ENCODE measurements around the gene SIRPB2. TPM values are rescaled to one million over a fixed set of nuclear protein-coding genes. Genes with fewer than 3 reads are reported as not detected.

SIRPB2 gene
- total and polyA plus RNA-seq, 2 of the 4 experiments (the other 2 are of a cell fraction), result not detected

DNA sequence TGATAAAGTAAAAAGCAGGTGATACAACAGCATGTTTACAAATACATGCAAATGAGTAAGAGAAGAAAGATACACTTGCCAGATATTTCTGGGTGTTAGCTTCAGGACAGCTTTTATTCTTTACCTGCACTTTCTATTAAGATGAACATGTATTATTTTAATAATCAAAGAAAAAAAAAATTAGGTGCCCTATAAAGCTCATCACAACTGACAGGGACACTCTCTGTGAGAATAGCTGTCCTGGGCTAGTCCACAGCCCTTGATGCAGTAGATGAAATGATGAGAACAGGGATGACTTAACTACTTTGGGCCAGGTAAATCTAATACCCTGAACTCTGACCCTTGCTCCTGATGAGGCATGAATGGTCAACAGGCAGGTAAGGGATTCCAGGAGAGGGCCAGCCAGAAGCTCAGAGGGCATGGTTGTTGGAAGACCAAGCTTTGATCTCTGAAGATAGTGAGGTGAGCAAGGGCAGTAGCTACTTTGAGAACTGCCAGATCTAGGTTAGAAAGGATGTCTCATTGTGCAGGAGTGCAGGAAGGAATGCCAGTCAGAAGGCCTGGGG is 40.2 kb downstream of the SIRPB2 start:
- Histone ChIP-seq H2BK120ac (ENCODE audit: low read depth, low read length) (no peak overlapping the region), H3K36me3 (ENCODE audit: control insufficient read depth, insufficient read depth, low read length) (peaks cover 73% of the 10 kb centered on the region), H2BK5ac (ENCODE audit: low read depth, low read length, poor library complexity, severe bottlenecking) (no peak overlapping the region), H3K56ac (ENCODE audit: extremely low read depth, insufficient read depth, low read length) (no peak overlapping the region), H3K4ac (ENCODE audit: low read depth, low read length) (no peak overlapping the region), H3K9ac (ENCODE audit: low read depth, low read length) (no peak overlapping the region), H3K23ac (ENCODE audit: low read depth, low read length) (no peak overlapping the region), H3K9me1 (ENCODE audit: insufficient read depth, low read length) (peaks cover 7% of the 10 kb centered on the region; the same call in 1 of the 2 replicates), H4K5ac (ENCODE audit: low read depth, low read length) (no peak overlapping the region), H3K79me1 (ENCODE audit: low read depth in 1 of 2, low read length in 2 of 2) (peaks cover 5 to 14% of the 10 kb centered on the region in 2 experiments; a peak in 3 of 4 replicates), H3K4me3 (ENCODE audit: insufficient read depth, low read depth, low read length) (no peak overlapping the region), H2AK5ac (ENCODE audit: low read depth, low read length) (no peak overlapping the region), H3K4me1 (ENCODE audit: control insufficient read depth, insufficient read depth, low read length) (no peaks in the 10 kb centered on the region), H2AFZ (replicated peaks; ENCODE audit: low read length, poor library complexity) (no peak overlapping the region), H4K91ac (ENCODE audit: insufficient read depth, low read depth, low read length) (no peak overlapping the region), H2AK9ac (replicated peaks; ENCODE audit: low read depth, low read length, poor library complexity) (no peak overlapping the region), H3K27ac (ENCODE audit: insufficient read depth, low read length) (no peak overlapping the region), H4K8ac (ENCODE audit: low read depth in 2 of 2, low read length in 2 of 2) (no peak overlapping the region), H3K18ac (ENCODE audit: low read depth, low read length) (no peak overlapping the region), H3K27me3 (ENCODE audit: control insufficient read depth, insufficient read depth, low read length) (no peaks in the 10 kb centered on the region), H3K4me2 (ENCODE audit: low read depth, low read length) (no peak overlapping the region), H4K20me1 (ENCODE audit: insufficient read depth, low read length) (no peaks in the 10 kb centered on the region), H2BK20ac (ENCODE audit: low read depth, low read length) (no peak overlapping the region), H3K14ac (replicated peaks; ENCODE audit: low read depth, low read length) (no peak overlapping the region), H2BK15ac (ENCODE audit: low read depth, low read length) (no peak overlapping the region), H3K9me3 (ENCODE audit: control insufficient read depth, insufficient read depth, low read length) (peaks cover 15% of the 10 kb centered on the region)
- POLR2A ChIA-PET (ENCODE audit: unreplicated experiment), result no interaction called here
- intact Hi-C loops (cut with micrococcal nuclease) (no loop called here), in situ Hi-C loops (cut with MboI; ENCODE audit: low sequenced_read_pairs) (no loop called here), dilution Hi-C loops (cut with HindIII; ENCODE audit: low sequenced_read_pairs, unreplicated experiment) (no loop called here)
- TF ChIP-seq SMC3 (IDR thresholded peaks at IDR 0.05; ENCODE audit: low read depth, low read length), result no peak
- no peak for TF ChIP-seq RFX5 (IDR thresholded peaks at IDR 0.05; ENCODE audit: low read depth, low read length)
- TF ChIP-seq MXI1 (IDR thresholded peaks at IDR 0.05; ENCODE audit: borderline replicate concordance, low read depth, low read length), result no peak
- TF ChIP-seq RAD21 (IDR thresholded peaks at IDR 0.05; ENCODE audit: low read length), result no peak
- no peak for TF ChIP-seq POLR2A (IDR thresholded peaks at IDR 0.05; ENCODE audit: low read depth, low read length)
- TF ChIP-seq, protein P1, sequence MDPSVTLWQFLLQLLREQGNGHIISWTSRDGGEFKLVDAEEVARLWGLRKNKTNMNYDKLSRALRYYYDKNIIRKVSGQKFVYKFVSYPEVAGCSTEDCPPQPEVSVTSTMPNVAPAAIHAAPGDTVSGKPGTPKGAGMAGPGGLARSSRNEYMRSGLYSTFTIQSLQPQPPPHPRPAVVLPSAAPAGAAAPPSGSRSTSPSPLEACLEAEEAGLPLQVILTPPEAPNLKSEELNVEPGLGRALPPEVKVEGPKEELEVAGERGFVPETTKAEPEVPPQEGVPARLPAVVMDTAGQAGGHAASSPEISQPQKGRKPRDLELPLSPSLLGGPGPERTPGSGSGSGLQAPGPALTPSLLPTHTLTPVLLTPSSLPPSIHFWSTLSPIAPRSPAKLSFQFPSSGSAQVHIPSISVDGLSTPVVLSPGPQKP (IDR thresholded peaks at IDR 0.05; ENCODE audit: borderline replicate concordance, low read depth, low read length), result no peak
- TF ChIP-seq, protein P2, sequence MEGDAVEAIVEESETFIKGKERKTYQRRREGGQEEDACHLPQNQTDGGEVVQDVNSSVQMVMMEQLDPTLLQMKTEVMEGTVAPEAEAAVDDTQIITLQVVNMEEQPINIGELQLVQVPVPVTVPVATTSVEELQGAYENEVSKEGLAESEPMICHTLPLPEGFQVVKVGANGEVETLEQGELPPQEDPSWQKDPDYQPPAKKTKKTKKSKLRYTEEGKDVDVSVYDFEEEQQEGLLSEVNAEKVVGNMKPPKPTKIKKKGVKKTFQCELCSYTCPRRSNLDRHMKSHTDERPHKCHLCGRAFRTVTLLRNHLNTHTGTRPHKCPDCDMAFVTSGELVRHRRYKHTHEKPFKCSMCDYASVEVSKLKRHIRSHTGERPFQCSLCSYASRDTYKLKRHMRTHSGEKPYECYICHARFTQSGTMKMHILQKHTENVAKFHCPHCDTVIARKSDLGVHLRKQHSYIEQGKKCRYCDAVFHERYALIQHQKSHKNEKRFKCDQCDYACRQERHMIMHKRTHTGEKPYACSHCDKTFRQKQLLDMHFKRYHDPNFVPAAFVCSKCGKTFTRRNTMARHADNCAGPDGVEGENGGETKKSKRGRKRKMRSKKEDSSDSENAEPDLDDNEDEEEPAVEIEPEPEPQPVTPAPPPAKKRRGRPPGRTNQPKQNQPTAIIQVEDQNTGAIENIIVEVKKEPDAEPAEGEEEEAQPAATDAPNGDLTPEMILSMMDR (conservative IDR thresholded peaks at IDR 0.05; ENCODE audit: low read depth, low read length), result no peak
- no peak for DNase-seq
- BruUV-seq (replicated peaks), result no TSS peak
- no peak for ATAC-seq (ENCODE audit: low read depth)
- CTCF ChIA-PET, result no interaction called here
